Psoas muscle (tissue), 8 donors: ENCODE data around the gene ITPR1. TPM values are rescaled to one million over a fixed set of nuclear protein-coding genes. Genes with fewer than 3 reads are reported as not detected.

Experiments
- ATAC-seq, 4 donors: fragments of 200-7000 bp; cut with Tn5 transposase; one replicate each; pipeline ENCODE4 v1.9.1; 2020; ENCODE audit warnings: moderate library complexity in 3 of 4, mild to moderate bottlenecking in 2 of 4
- DNase-seq, 2 donors: peaks; one replicate each; pipeline ENCODE4 v3.0.0-alpha.2; 2020
- H3K27ac ChIP-seq: fragments of 200-600 bp; one replicate; pipeline ENCODE4 v1.8.0; 2022
- H3K27me3 ChIP-seq, 3 donors: fragments of 200-600 bp in 1 of 3; one replicate each; pipeline versions ENCODE4 v1.6.1 to v1.8.0; 2013 to 2022; ENCODE audit warnings: low read length in 2 of 3, mild to moderate bottlenecking in 2 of 3, moderate library complexity in 1 of 3; ENCODE audit not compliant: insufficient read depth in 3 of 3
- H3K36me3 ChIP-seq, 2 donors: fragments of 200-600 bp in 1 of 2; one replicate each; pipeline versions ENCODE4 v1.6.1 to v1.8.0; 2013 to 2022; ENCODE audit warnings: low read depth in 1 of 2, mild to moderate bottlenecking in 1 of 2, moderate library complexity in 1 of 2; ENCODE audit not compliant: insufficient read depth in 1 of 2
- H3K4me1 ChIP-seq: fragments of 200-600 bp; one replicate; pipeline ENCODE4 v1.8.0; 2022
- H3K4me3 ChIP-seq: fragments of 200-600 bp; one replicate; pipeline ENCODE4 v1.8.0; 2022; ENCODE audit warnings: mild to moderate bottlenecking
- H3K9me3 ChIP-seq: fragments of 200-600 bp; one replicate; pipeline ENCODE4 v1.8.0; 2022
- CTCF ChIP-seq: fragments of 200-600 bp; IDR thresholded peaks from one replicate; pipeline ENCODE4 v1.8.0; 2022; ENCODE audit warnings: antibody characterized with exemption
- whole genome bisulfite sequencing, 3 donors: extraction: QIAGEN DNeasy Blood & Tissue Kit; methylation state at CpG; one replicate each; pipeline versions ENCODE4 v1.1.6 to v1.1.7; 2013; 5-methylcytosine and 5-hydroxymethylcytosine counted together
- intact Hi-C, 2 donors: fragments of 100-400 bp; cut with DNase I; formaldehyde crosslinking; loops; one replicate each; pipeline versions ENCODE4 v1.11.0 to v1.14.2; 2022
- polyA plus RNA-seq, 3 donors: library from polyadenylated mRNA; stranded (reverse); fragments of 200-250 nt; gene quantifications; one replicate each; pipeline ENCODE4 v1.2.3, GENCODE V29; 2013
- total RNA-seq, 4 donors: library from RNA; stranded (reverse); fragmentation: NEBNext Ultra II Directional in 2 of 4; extraction: Animal tissue kit (Norgen Biotek cat#: 25700) in 2 of 4; gene quantifications; one replicate each; pipeline versions ENCODE4 v1.2.1 to v1.2.4, GENCODE V29; 2021 to 2023
- donor health status: healthy with polysubstance abuse.
- donor health status: DM: no; HTN: no; CAD: no; lungs with moderate emphysema.
- donor health status: Bipolar disorder and iron deficiency.
- donor health status: healthy.
- donor health status: DM: yes; HTN: yes; CAD: no.
- donor health status: DM: no; HTN: no; CAD: no.
- donor health status: DM: no; HTN: no; CAD: no.
- donor health status: DM: yes; HTN: yes; CAD: no.

ITPR1 gene
- total and polyA plus RNA-seq, 7 donors = 4.4 to 9.2 (median 8.8) TPM

DNA sequence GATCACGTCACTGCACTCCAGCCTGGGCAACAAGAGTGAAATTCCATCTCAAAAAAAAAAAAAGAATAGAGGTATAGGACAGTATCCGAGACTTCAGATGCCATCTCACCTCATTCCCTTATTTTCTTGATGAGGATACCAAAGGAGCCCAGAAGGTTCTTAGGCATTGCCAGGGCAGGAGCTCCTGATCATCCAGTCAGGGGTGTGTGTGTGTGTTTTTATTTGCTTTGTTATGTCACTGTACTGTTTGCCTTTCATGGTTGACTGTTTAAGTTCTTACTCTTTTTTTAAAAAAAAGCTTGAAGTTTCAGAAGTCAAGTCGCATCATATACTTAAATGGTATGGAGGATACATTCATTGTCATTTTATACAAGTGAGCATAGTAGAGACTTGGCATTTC, 346.1 kb downstream of the ITPR1 start:
- Histone ChIP-seq H3K4me1 (no peaks in the 10 kb centered on the region), H3K27ac (no peak overlapping the region), H3K9me3 (no peaks in the 10 kb centered on the region), H3K4me3 (no peak overlapping the region), H3K27me3 (no peaks in the 10 kb centered on the region), H3K36me3 (no peaks in the 10 kb centered on the region)
- ATAC-seq (no peak), DNase-seq (no peak)
- no peak for TF ChIP-seq CTCF
- intact Hi-C loops = no loop called here
- WGBS, 3 donors = 93 to 96% (median 95%) methylated on average over 3 of the region's 3 CpGs

GRCh38 chr3:4841225-4841624, 348.1 kb downstream of the ITPR1 start:
- TF ChIP-seq CTCF = no peak
- intact Hi-C loops = no loop called here
- 64 to 78% (median 71%) methylated on average over 3 of the region's 3 CpGs for WGBS, 3 donors
- Histone ChIP-seq H3K4me1 (no peaks in the 10 kb centered on the region), H3K9me3 (no peaks in the 10 kb centered on the region), H3K4me3 (no peak overlapping the region), H3K27me3 (no peaks in the 10 kb centered on the region), H3K27ac (no peak overlapping the region), H3K36me3 (no peaks in the 10 kb centered on the region)
- no peak for DNase-seq
- no peak for ATAC-seq

DNA sequence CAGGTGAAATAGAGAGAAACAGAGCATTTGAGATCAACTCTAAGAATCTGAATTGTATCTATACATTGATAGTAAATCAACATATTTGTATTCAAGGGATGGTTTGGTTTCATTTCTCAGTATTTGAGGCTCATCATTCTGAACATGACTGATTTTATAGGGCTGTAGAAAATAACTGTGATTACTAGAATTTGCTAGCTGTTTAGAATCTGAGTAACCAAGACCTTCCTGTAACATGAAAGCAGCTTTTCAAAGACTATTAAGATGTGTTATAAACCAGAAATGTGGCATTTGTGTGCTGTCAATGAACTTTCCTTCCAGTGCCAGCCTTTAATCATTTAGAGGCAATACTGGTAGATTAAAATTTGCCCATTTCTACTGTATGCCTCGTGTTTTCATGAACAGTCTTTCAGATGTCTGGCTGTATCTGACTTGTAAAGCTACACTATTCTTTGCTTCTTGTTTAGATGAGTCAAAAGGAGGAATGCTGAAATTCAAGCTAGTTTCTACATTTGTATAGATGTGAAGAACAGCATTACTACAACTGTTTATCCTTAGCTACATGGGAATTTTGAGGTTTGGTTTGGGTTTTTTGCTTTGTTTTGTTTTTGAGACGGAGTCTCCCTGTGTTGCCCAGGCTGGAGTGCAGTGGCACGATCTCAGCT, 348.8 kb downstream of the ITPR1 start:
- H3K36me3 ChIP-seq = no peaks in the 10 kb centered on the region
- WGBS, 3 donors = 90 to 99% (median 94%) methylated on average over 3 of the region's 3 CpGs
- ATAC-seq = no peak
- H3K4me3 ChIP-seq = no peak overlapping the region
- intact Hi-C loops = no loop called here
- H3K4me1 ChIP-seq = no peaks in the 10 kb centered on the region
- H3K27me3 ChIP-seq = no peaks in the 10 kb centered on the region
- TF ChIP-seq CTCF = no peak
- H3K9me3 ChIP-seq = no peaks in the 10 kb centered on the region
- no peak for DNase-seq
- no peak overlapping the region for H3K27ac ChIP-seq

GRCh38 chr3:4843619-4844018, 350.5 kb downstream of the ITPR1 start:
- no peak for TF ChIP-seq CTCF
- peaks cover 3% of the 10 kb centered on the region for H3K4me1 ChIP-seq
- H3K4me3 ChIP-seq = no peak overlapping the region
- DNase-seq (no peak), ATAC-seq (no peak)
- no peak overlapping the region for H3K27ac ChIP-seq
- WGBS, 3 donors = 94 to 98% (median 97%) methylated on average over 5 of the region's 5 CpGs
- H3K27me3 ChIP-seq = no peaks in the 10 kb centered on the region
- H3K9me3 ChIP-seq = no peaks in the 10 kb centered on the region
- intact Hi-C loops = no loop called here
- H3K36me3 ChIP-seq = no peaks in the 10 kb centered on the region

- WGBS, 3 donors = 75 to 87% (median 85%) methylated on average over 3 of the region's 3 CpGs
Measured at GRCh38 chr3:4845882-4846281, 352.7 kb downstream of the ITPR1 start.

More at GRCh38 chr3:4845882-4846281, 352.7 kb downstream of the ITPR1 start:
- TF ChIP-seq CTCF = no peak
- no peak overlapping the region for H3K27ac ChIP-seq
- H3K4me1 ChIP-seq = peaks cover 8% of the 10 kb centered on the region
- no peaks in the 10 kb centered on the region for H3K36me3 ChIP-seq
- DNase-seq = no peak
- H3K27me3 ChIP-seq = no peaks in the 10 kb centered on the region
- no peaks in the 10 kb centered on the region for H3K9me3 ChIP-seq
- intact Hi-C loops = no loop called here
- H3K4me3 ChIP-seq = no peak overlapping the region
- no peak for ATAC-seq
